K562 (cell line): Measurements from ENCODE around the gene KLHL30. TPM values are rescaled to one million over a fixed set of nuclear protein-coding genes. Genes with fewer than 3 reads are reported as not detected.

ENCODE experiments used
- ATAC-seq: fragments of 200-7000 bp; cut with Tn5 transposase; 3 replicates; pipeline ENCODE4 v1.9.1; 2020; ENCODE audit warnings: moderate library complexity
- BruUV-seq: library from RNA; stranded (reverse); fragments of 400-500 nt; replicated peaks from 2 replicates; lab custom pipeline; 2021; lab: Mats Ljungman, UMichigan
- CTCF ChIA-PET: fragments of 300-600 bp; formaldehyde crosslinking; extraction: SDS; loops from one replicate; lab custom pipeline; 2021; ENCODE audit warnings: low intra/inter-chr PET ratio; lab: Yijun Ruan, JAX
- POLR2A ChIA-PET: fragments of 300-600, 350-650 bp; sonication (Branson Sonifier 250); formaldehyde crosslinking; extraction: SDS; loops from one replicate; lab custom pipeline; 2021; ENCODE audit warnings: antibody characterized with exemption, inconsistent platforms; lab: Yijun Ruan, JAX
- DNase-seq, 4 experiments: peaks; one replicate each; pipeline versions ENCODE4 v3.0.0 to v3.0.0-alpha.2; 2011 to 2018; ENCODE audit warnings: low spot score in 3 of 4, mixed read lengths in 3 of 4; ENCODE audit errors: extremely low read depth in 1 of 4
- FAIRE-seq: peaks from 2 replicates; lab custom pipeline; 2011; peaks lifted over from hg19 to GRCh38; lab: Jason Lieb, UNC
- H2AFZ ChIP-seq: 2 replicates; pipeline ENCODE4 v1.6.0; 2011; ENCODE audit warnings: low read depth, low read length, control low read depth, inconsistent platforms
- H3K27ac ChIP-seq: fragments of 200-600 bp; 3 replicates; pipeline ENCODE4 v1.8.0; 2011; ENCODE audit warnings: low read depth, mild to moderate bottlenecking, control low read depth, inconsistent platforms, low read length, moderate library complexity, mixed read lengths; ENCODE audit errors: extremely low read depth
- H3K27me3 ChIP-seq, 2 experiments: fragments of 300-600 bp in 1 of 2; 2 replicates in 1 of 2; 3 replicates in 1 of 2; pipeline versions ENCODE4 v1.6.0 to v1.8.0; 2011; ENCODE audit warnings: inconsistent platforms in 2 of 2, low read length in 2 of 2, mild to moderate bottlenecking in 1 of 2, mixed read lengths in 1 of 2, moderate library complexity in 1 of 2; ENCODE audit not compliant: control insufficient read depth in 2 of 2, insufficient read depth in 2 of 2
- H3K36me3 ChIP-seq: fragments of 300-600 bp; 3 replicates; pipeline ENCODE4 v1.8.0; 2011; ENCODE audit warnings: mild to moderate bottlenecking, low read length, inconsistent platforms; ENCODE audit not compliant: control insufficient read depth, insufficient read depth
- H3K4me1 ChIP-seq, 2 experiments: fragments of 200-600 bp in 1 of 2; replicated peaks in 1 of 2; 2 replicates in 1 of 2; 3 replicates in 1 of 2; pipeline versions ENCODE4 v1.5.1 to v1.8.0; 2011; ENCODE audit warnings: inconsistent platforms in 2 of 2, low read length in 2 of 2, mild to moderate bottlenecking in 1 of 2, mixed read lengths in 1 of 2, moderate library complexity in 1 of 2; ENCODE audit not compliant: control insufficient read depth in 2 of 2, insufficient read depth in 2 of 2
- H3K4me2 ChIP-seq: 2 replicates; pipeline ENCODE4 v1.6.1; 2011; ENCODE audit warnings: low read length, control low read depth, inconsistent platforms, mixed read lengths; ENCODE audit not compliant: insufficient read depth
- H3K4me3 ChIP-seq: fragments of 200-600 bp; sonication (generic), shearing (Covaris generic); 2 replicates; pipeline ENCODE4 v1.5.1; 2016; ENCODE audit warnings: control low read depth, inconsistent platforms
- H3K79me2 ChIP-seq: fragments of 200-600 bp; 3 replicates; pipeline ENCODE4 v1.8.0; 2011; ENCODE audit warnings: low read length, inconsistent platforms; ENCODE audit not compliant: control insufficient read depth, insufficient read depth
- H3K9ac ChIP-seq, 2 experiments: 2 replicates each; pipeline versions ENCODE4 v1.6.0 to v1.6.1; 2011; ENCODE audit warnings: low read depth in 2 of 2, low read length in 2 of 2, control low read depth in 1 of 2, inconsistent platforms in 1 of 2, mild to moderate bottlenecking in 1 of 2, mixed read lengths in 1 of 2; ENCODE audit not compliant: insufficient read depth in 1 of 2
- H3K9me1 ChIP-seq: one replicate; pipeline ENCODE4 v1.6.0; 2011; ENCODE audit warnings: inconsistent platforms, mild to moderate bottlenecking, low read length, moderate library complexity; ENCODE audit not compliant: control insufficient read depth, insufficient read depth
- H3K9me3 ChIP-seq: replicated peaks from 2 replicates; pipeline ENCODE4 v1.5.1; 2011; ENCODE audit warnings: low read depth, low read length, inconsistent platforms; ENCODE audit not compliant: control insufficient read depth, insufficient read depth
- H4K20me1 ChIP-seq: replicated peaks from 2 replicates; pipeline ENCODE4 v1.6.1; 2011; ENCODE audit warnings: low read length, inconsistent platforms, mixed read lengths; ENCODE audit not compliant: control insufficient read depth, insufficient read depth
- CREBBP ChIP-seq: IDR thresholded peaks from one replicate; pipeline ENCODE4 v1.6.1; 2012; ENCODE audit warnings: low read depth, mild to moderate bottlenecking, control low read depth, inconsistent platforms, low read length
- E2F1 ChIP-seq: sonication (generic); formaldehyde crosslinking; IDR thresholded peaks from 2 replicates; pipeline ENCODE4 v1.8.1; 2023; ENCODE audit warnings: mild to moderate bottlenecking, missing genetic modification reagents, moderate library complexity
- TRIM24 ChIP-seq, 2 experiments: fragments of 450-650 bp; IDR thresholded peaks; 2 replicates each; pipeline ENCODE4 v1.6.1; 2016
- WGBS: fragments of 100-300 bp; shearing (Covaris generic); methylation state at CpG from one replicate; pipeline ENCODE4 v1.1.6; 2016; ENCODE audit warnings: low coverage, mixed read lengths; ENCODE audit not compliant: insufficient coverage; ENCODE audit errors: missing lambda C conversion rate; 5-methylcytosine and 5-hydroxymethylcytosine counted together
- in situ Hi-C: fragments of 300-500 bp; cut with MboI; formaldehyde crosslinking; loops from 4 replicates; pipeline ENCODE4 v1.15.0; 2018; ENCODE audit warnings: inconsistent platforms, mixed read lengths
- intact Hi-C: fragments of 100-400 bp; cut with micrococcal nuclease; formaldehyde crosslinking; loops from 2 replicates; pipeline ENCODE4 v1.14.2; 2022
- polyA plus RNA-seq, 8 experiments: library from polyadenylated mRNA; depleted of rRNA in 4 of 8; stranded (reverse) in 5 of 8; unstranded in 3 of 8; fragments of >200 nt; fragmentation: Nextera tagmentation in 2 of 8; fragmentation: Illumina TruSeq in 1 of 8; extraction: Ambion mirVana in 2 of 8; extraction: Trizol in 1 of 8; gene quantifications; 2 replicates each; pipeline versions ENCODE4 v1.2.1 to v1.2.3, GENCODE V29; 2011 to 2014; ENCODE audit warnings: inconsistent platforms in 1 of 8, missing spikeins in 1 of 8
- total RNA-seq, 7 experiments: library from RNA; depleted of rRNA in 6 of 7; stranded (reverse); fragments of >200 nt in 6 of 7; fragmentation: Illumina TruSeq in 2 of 7; extraction: Trizol in 2 of 7; gene quantifications; 2 replicates each; pipeline versions ENCODE4 v1.2.1 to v1.2.3, GENCODE V29; 2011 to 2021; ENCODE audit warnings: low replicate concordance in 1 of 7
- TF ChIP-seq, protein P1 (sequence below), 2 experiments: fragments of 250-450 bp in 1 of 2; fragments of 450-650 bp in 1 of 2; sonication (Bioruptor Pico) in 1 of 2; IDR thresholded peaks; 2 replicates each; pipeline versions ENCODE4 v1.6.1 to v1.8.0; 2016 to 2021; ENCODE audit warnings: mild to moderate bottlenecking in 2 of 2, moderate library complexity in 2 of 2, missing compliant biosample characterization in 1 of 2, missing genetic modification characterization in 1 of 2
- TF ChIP-seq, protein P2 (sequence below): fragments of 450-650 bp; formaldehyde crosslinking; IDR thresholded peaks from 2 replicates; pipeline ENCODE4 v1.4.0; 2020; ENCODE audit warnings: mild to moderate bottlenecking, moderate library complexity
- TF ChIP-seq, protein P3 (sequence below): fragments of 450-650 bp; IDR thresholded peaks from 2 replicates; pipeline ENCODE4 v1.6.1; 2016; ENCODE audit warnings: borderline replicate concordance

The KLHL30 gene
- total and polyA plus RNA-seq, 9 of the 15 experiments (the other 6 are each of a cell fraction or from before 2014, with no cell fraction given) = 0.04 TPM; not detected in 8

DNA sequence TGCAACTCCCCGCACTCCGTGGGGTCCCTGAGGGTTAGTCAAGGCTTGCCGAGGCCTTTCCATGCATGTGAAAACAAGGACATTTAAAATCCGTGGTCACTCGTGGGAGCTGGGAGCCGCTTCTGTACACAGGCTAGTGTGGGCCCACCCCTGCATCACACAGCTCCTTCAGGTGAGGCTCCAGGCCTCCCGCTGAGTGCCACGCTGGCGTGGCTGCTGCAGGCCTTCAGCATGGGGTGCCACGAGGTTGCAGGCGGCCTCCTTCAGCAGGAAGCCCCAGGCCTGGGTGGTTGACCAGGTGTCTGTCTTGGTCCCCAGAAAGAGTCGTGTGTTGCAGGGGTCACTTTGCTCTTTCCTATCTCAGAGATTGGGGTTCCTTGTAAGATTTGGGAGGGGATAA lies 6.6 kb downstream of the KLHL30 start:
- CTCF ChIA-PET = no interaction called here
- no TSS peak for BruUV-seq
- H3K9me3 ChIP-seq = no peaks in the 10 kb centered on the region
- DNase-seq (no peak), FAIRE-seq (no peak), ATAC-seq (no peak)
- H3K79me2 ChIP-seq = no peaks in the 10 kb centered on the region
- 50% methylated on average over 9 of the region's 12 CpGs for WGBS
- peaks cover 0 to 48% of the 10 kb centered on the region in 2 experiments; a peak in 4 of 5 replicates for H3K4me1 ChIP-seq
- no peak overlapping the region for H3K9ac ChIP-seq
- TF ChIP-seq, protein P1, sequence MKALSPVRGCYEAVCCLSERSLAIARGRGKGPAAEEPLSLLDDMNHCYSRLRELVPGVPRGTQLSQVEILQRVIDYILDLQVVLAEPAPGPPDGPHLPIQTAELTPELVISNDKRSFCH (CRISPR knock-in tag; IDR thresholded peaks at IDR 0.05) = no peak
- TF ChIP-seq, protein P1 (tag; IDR thresholded peaks at IDR 0.05) = no peak
- TF ChIP-seq CREBBP (no peak), E2F1 (CRISPR knock-in tag) (no peak), TRIM24 (IDR thresholded peaks at IDR 0.05) (no peak)
- TF ChIP-seq, protein P2, sequence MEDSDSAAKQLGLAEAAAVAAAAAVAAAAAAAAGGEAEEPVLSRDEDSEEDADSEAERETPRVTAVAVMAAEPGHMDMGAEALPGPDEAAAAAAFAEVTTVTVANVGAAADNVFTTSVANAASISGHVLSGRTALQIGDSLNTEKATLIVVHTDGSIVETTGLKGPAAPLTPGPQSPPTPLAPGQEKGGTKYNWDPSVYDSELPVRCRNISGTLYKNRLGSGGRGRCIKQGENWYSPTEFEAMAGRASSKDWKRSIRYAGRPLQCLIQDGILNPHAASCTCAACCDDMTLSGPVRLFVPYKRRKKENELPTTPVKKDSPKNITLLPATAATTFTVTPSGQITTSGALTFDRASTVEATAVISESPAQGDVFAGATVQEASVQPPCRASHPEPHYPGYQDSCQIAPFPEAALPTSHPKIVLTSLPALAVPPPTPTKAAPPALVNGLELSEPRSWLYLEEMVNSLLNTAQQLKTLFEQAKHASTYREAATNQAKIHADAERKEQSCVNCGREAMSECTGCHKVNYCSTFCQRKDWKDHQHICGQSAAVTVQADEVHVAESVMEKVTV = no peak
- TF ChIP-seq, protein P3, sequence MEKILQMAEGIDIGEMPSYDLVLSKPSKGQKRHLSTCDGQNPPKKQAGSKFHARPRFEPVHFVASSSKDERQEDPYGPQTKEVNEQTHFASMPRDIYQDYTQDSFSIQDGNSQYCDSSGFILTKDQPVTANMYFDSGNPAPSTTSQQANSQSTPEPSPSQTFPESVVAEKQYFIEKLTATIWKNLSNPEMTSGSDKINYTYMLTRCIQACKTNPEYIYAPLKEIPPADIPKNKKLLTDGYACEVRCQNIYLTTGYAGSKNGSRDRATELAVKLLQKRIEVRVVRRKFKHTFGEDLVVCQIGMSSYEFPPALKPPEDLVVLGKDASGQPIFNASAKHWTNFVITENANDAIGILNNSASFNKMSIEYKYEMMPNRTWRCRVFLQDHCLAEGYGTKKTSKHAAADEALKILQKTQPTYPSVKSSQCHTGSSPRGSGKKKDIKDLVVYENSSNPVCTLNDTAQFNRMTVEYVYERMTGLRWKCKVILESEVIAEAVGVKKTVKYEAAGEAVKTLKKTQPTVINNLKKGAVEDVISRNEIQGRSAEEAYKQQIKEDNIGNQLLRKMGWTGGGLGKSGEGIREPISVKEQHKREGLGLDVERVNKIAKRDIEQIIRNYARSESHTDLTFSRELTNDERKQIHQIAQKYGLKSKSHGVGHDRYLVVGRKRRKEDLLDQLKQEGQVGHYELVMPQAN = no peak
- POLR2A ChIA-PET = no interaction called here
- no peak overlapping the region for H3K4me2 ChIP-seq
- no peaks in the 10 kb centered on the region for H4K20me1 ChIP-seq
- intact Hi-C loops (no loop called here), in situ Hi-C loops (no loop called here)
- no peak overlapping the region for H3K4me3 ChIP-seq
- H2AFZ ChIP-seq = no peak overlapping the region
- no peaks in the 10 kb centered on the region for H3K9me1 ChIP-seq
- no peak overlapping the region for H3K27ac ChIP-seq
- H3K36me3 ChIP-seq = no peaks in the 10 kb centered on the region
- peaks cover 0 to 5% of the 10 kb centered on the region in 2 experiments; a peak in 2 of 5 replicates for H3K27me3 ChIP-seq
